Kidney (tissue), 14 donors: ENCODE data around the gene MNX1. TPM values are rescaled to one million over a fixed set of nuclear protein-coding genes. Genes with fewer than 3 reads are reported as not detected.

ENCODE experiments used
- DNase-seq, 5 donors: peaks; one replicate each; pipeline ENCODE4 v3.0.0-alpha.2; 2013 to 2020
- FAIRE-seq: peaks from 2 replicates; lab custom pipeline; 2012; peaks lifted over from hg19 to GRCh38; lab: Jason Lieb, UNC
- H3K27ac ChIP-seq, 2 donors: one replicate each; pipeline ENCODE4 v1.7.0; 2013; ENCODE audit warnings: low read depth in 2 of 2, low read length in 2 of 2, inconsistent platforms in 1 of 2
- H3K27me3 ChIP-seq: one replicate; pipeline ENCODE4 v1.7.1; 2013; ENCODE audit warnings: low read length, inconsistent platforms; ENCODE audit not compliant: control insufficient read depth, insufficient read depth
- H3K36me3 ChIP-seq, 3 donors: one replicate each; pipeline versions ENCODE4 v1.7.0 to v1.7.1; 2013; ENCODE audit warnings: low read length in 3 of 3, control low read depth in 1 of 3, inconsistent platforms in 1 of 3; ENCODE audit not compliant: insufficient read depth in 3 of 3, control insufficient read depth in 2 of 3
- H3K4me1 ChIP-seq, 3 donors: one replicate each; pipeline versions ENCODE4 v1.7.0 to v1.7.1; 2013; ENCODE audit warnings: low read length in 3 of 3, inconsistent platforms in 1 of 3, low read depth in 1 of 3; ENCODE audit not compliant: control insufficient read depth in 2 of 3, insufficient read depth in 2 of 3
- H3K4me3 ChIP-seq, 3 donors: one replicate each; pipeline versions ENCODE4 v1.7.0 to v1.8.1; 2013; ENCODE audit warnings: low read length in 3 of 3, control low read depth in 1 of 3, inconsistent platforms in 1 of 3
- H3K9ac ChIP-seq, 3 donors: one replicate each; pipeline versions ENCODE4 v1.7.0 to v1.7.1; 2013; ENCODE audit warnings: low read length in 3 of 3, control low read depth in 1 of 3, inconsistent platforms in 1 of 3
- H3K9me3 ChIP-seq, 3 donors: one replicate each; pipeline versions ENCODE4 v1.7.0 to v1.7.1; 2013; ENCODE audit warnings: low read length in 3 of 3, control low read depth in 1 of 3, inconsistent platforms in 1 of 3; ENCODE audit not compliant: control insufficient read depth in 2 of 3, insufficient read depth in 1 of 3
- CTCF ChIP-seq: IDR thresholded peaks from 3 replicates; pipeline ENCODE4 v1.5.1; 2012; ENCODE audit warnings: mild to moderate bottlenecking, moderate library complexity, borderline replicate concordance; ENCODE audit not compliant: insufficient read depth; ENCODE audit errors: extremely low read depth
- intact Hi-C: fragments of 100-400 bp; cut with DNase I; formaldehyde crosslinking; loops from one replicate; pipeline ENCODE4 v1.11.1; 2022
- polyA plus RNA-seq: library from polyadenylated mRNA; stranded (reverse); fragments of 350-450 nt; fragmentation: Illumina TruSeq; extraction: RNeasy Lipid Tissue Mini Kit (QIAGEN cat#74804); gene quantifications from one replicate; pipeline ENCODE4 v1.2.3, GENCODE V29; 2014; ENCODE audit warnings: low read depth, low replicate concordance; ENCODE audit not compliant: insufficient read depth
- total RNA-seq: library from RNA; stranded (reverse); fragmentation: NEBNext Ultra II Directional; extraction: Animal tissue kit (Norgen Biotek cat#: 25700); gene quantifications from one replicate; pipeline ENCODE4 v1.2.1, GENCODE V29; 2021
- donor health status: control.
- donor health status: control.
- donor health status: control.
- donor health status: control.
- donor health status: control.
- donor health status: DM: yes; HTN: yes; CAD: no.
- donor health status: Normal renal cell carcinoma (clear cell type).

Gene MNX1
- total and polyA plus RNA-seq, 2 donors from 2014 or later: 1.1 TPM; not detected in 1

- no peak for TF ChIP-seq CTCF
- Histone ChIP-seq H3K27me3 (no peaks in the 10 kb centered on the region), H3K9me3 (no peaks in the 10 kb centered on the region), H3K36me3 (no peaks in the 10 kb centered on the region), H3K4me1 (no peaks in the 10 kb centered on the region), H3K27ac (no peak overlapping the region), H3K4me3 (no peak overlapping the region), H3K9ac (no peak overlapping the region)
- FAIRE-seq: no peak
- DNase-seq: no peak
- intact Hi-C loops: no loop called here
Observed at GRCh38 chr7:156988343-156989185, 21.9 kb downstream of the MNX1 start.

DNA sequence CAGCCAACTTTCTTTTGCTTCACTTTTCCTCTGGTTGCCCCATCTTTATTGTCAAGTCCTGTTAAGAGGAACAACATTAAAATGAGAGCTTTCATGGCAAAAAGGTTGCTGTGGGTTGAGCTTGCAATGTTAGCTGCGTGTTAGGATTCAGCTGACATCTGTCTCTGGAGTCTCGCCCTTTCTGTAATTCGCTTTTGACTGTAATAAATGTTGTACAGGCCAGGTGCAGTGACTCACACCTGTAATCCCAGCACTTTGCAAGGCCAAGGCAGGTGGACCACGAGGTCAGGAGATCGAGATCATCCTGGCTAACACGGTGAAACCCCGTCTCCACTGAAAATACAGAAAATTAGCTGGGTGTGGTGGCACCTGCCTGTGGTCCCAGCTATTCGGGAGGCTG lies 24.1 kb downstream of the MNX1 start:
- Histone ChIP-seq H3K4me1 (no peaks in the 10 kb centered on the region), H3K36me3 (no peaks in the 10 kb centered on the region), H3K9ac (no peak overlapping the region), H3K27me3 (no peaks in the 10 kb centered on the region), H3K9me3 (no peaks in the 10 kb centered on the region), H3K4me3 (no peak overlapping the region), H3K27ac (no peak overlapping the region)
- no peak for TF ChIP-seq CTCF
- no peak for FAIRE-seq
- intact Hi-C loops: no loop called here
- DNase-seq: no peak

DNA sequence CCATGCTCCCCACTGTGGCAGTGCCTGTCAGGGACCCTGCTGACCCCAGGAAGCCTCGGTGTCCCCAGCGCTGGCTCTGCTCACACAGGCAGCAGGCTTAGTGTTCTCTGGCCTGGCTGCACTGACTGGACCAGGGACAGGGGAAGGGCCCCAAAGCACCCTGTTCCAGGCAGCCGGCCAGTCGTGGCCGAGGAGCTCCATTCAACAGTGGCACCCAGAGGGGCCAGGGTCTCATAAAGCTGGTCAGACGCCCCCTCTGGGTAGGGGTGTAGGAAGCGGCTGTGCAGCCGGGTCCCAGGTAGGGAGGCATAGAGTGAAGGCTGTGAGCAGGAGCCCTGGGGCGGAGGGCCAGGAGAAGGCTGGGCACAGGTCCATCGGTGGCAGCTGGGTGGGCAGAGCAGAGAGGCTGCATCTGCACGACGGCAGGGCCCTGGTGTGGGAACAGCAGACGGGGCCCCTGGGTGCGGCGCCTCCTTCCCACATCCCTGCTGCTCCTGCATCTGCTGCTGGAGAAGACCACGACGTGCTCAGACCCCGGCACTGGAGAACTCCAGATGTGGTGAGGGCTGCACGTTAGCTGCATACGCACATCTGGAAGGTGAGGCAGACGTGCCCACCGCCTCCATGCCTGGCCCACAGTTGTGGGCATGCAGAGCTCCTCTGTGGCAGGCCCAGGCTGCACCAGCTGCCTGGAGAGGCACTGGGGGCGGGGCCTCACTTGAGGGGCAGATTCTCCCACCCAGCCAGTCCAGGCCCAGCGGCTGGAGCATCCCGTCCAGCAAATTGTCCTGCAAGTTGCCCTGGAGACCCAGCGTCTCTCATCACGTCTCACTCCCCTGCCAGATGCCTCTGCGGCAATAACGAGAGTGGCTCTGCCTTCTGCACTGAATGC lies 25.1 kb downstream of the MNX1 start:
- no peak overlapping the region for H3K4me3 ChIP-seq
- H3K27me3 ChIP-seq: no peaks in the 10 kb centered on the region
- H3K9me3 ChIP-seq: no peaks in the 10 kb centered on the region
- no peak overlapping the region for H3K27ac ChIP-seq
- intact Hi-C loops: no loop called here
- H3K4me1 ChIP-seq: no peaks in the 10 kb centered on the region
- no peak for FAIRE-seq
- no peak for DNase-seq
- TF ChIP-seq CTCF: no peak
- H3K36me3 ChIP-seq: no peaks in the 10 kb centered on the region
- no peak overlapping the region for H3K9ac ChIP-seq
